Stimulated activated naive CD8-positive, alpha-beta T cell treated with anti-CD3 and anti-CD28 coated beads, Interleukin-15, Interleukin-2, amounts not matched to agents 100 ng/mL and 50 ng/mL, for 24 hours (primary cell): ENCODE data around the gene BCL7B.

Source experiments
- H3K27ac Mint-ChIP-seq: one replicate; pipeline ENCODE4 v1.8.0; 2021; ENCODE audit warnings: mild to moderate bottlenecking, mixed read lengths
- H3K27me3 Mint-ChIP-seq: one replicate; pipeline ENCODE4 v1.8.0; 2021; ENCODE audit warnings: mixed read lengths
- H3K36me3 Mint-ChIP-seq: one replicate; pipeline ENCODE4 v1.8.0; 2021; ENCODE audit warnings: low read depth, mixed read lengths
- H3K4me1 Mint-ChIP-seq: one replicate; pipeline ENCODE4 v1.8.0; 2021; ENCODE audit warnings: low read depth, mixed read lengths
- H3K4me3 Mint-ChIP-seq: one replicate; pipeline ENCODE4 v1.8.0; 2021; ENCODE audit warnings: mild to moderate bottlenecking, mixed read lengths
- H3K9me3 Mint-ChIP-seq: one replicate; pipeline ENCODE4 v1.8.0; 2021; ENCODE audit warnings: mixed read lengths

The BCL7B gene

GRCh38 chr7:73557397-73558257, at the start of gene BCL7B:
Gene BCL7B (minus strand): TSS chr7:73557690. CDS start chr7:73557578, 112 bp downstream.
- Mint-ChIP-seq H3K27me3 (no peaks in the 10 kb centered on the region), H3K4me1 (peaks cover 43% of the 10 kb centered on the region), H3K4me3 (peak within 1 kb of the TSS; percentile 95), H3K36me3 (peaks cover 13% of the 10 kb centered on the region), H3K27ac (peak within 1 kb of the TSS; percentile 96), H3K9me3 (no peaks in the 10 kb centered on the region)

GRCh38 chr7:73605601-73606220, 48.2 kb upstream of the BCL7B start:
- H3K27ac Mint-ChIP-seq, result no peak overlapping the region
- no peaks in the 10 kb centered on the region for H3K9me3 Mint-ChIP-seq
- H3K36me3 Mint-ChIP-seq, result no peaks in the 10 kb centered on the region
- H3K4me3 Mint-ChIP-seq, result no peak overlapping the region
- no peaks in the 10 kb centered on the region for H3K4me1 Mint-ChIP-seq
- peaks cover 7% of the 10 kb centered on the region for H3K27me3 Mint-ChIP-seq

- peaks cover 3% of the 10 kb centered on the region for H3K27me3 Mint-ChIP-seq
- H3K4me1 Mint-ChIP-seq, result no peaks in the 10 kb centered on the region
- H3K36me3 Mint-ChIP-seq, result no peaks in the 10 kb centered on the region
- no peak overlapping the region for H3K4me3 Mint-ChIP-seq
- H3K9me3 Mint-ChIP-seq, result no peaks in the 10 kb centered on the region
- H3K27ac Mint-ChIP-seq, result no peak overlapping the region
Observed at GRCh38 chr7:73602721-73603651, 45.5 kb upstream of the BCL7B start.

- peaks cover 6% of the 10 kb centered on the region for H3K27me3 Mint-ChIP-seq
- no peak overlapping the region for H3K4me3 Mint-ChIP-seq
- H3K36me3 Mint-ChIP-seq, result no peaks in the 10 kb centered on the region
- no peaks in the 10 kb centered on the region for H3K9me3 Mint-ChIP-seq
- H3K4me1 Mint-ChIP-seq, result no peaks in the 10 kb centered on the region
- H3K27ac Mint-ChIP-seq, result no peak overlapping the region
Observed at GRCh38 chr7:73599916-73600315, 42.4 kb upstream of the BCL7B start.

- no peaks in the 10 kb centered on the region for H3K9me3 Mint-ChIP-seq
- no peaks in the 10 kb centered on the region for H3K4me1 Mint-ChIP-seq
Observed at GRCh38 chr7:73599151-73599882, 41.8 kb upstream of the BCL7B start.

GRCh38 chr7:73597978-73598782, 40.7 kb upstream of the BCL7B start:
- H3K36me3 Mint-ChIP-seq, result no peaks in the 10 kb centered on the region
- no peak overlapping the region for H3K27ac Mint-ChIP-seq

More at GRCh38 chr7:73599151-73599882, 41.8 kb upstream of the BCL7B start:
- no peak overlapping the region for H3K27ac Mint-ChIP-seq
- H3K27me3 Mint-ChIP-seq, result peaks cover 6% of the 10 kb centered on the region
- no peaks in the 10 kb centered on the region for H3K36me3 Mint-ChIP-seq
- H3K4me3 Mint-ChIP-seq, result no peak overlapping the region

GRCh38 chr7:73596191-73597065, 38.9 kb upstream of the BCL7B start:
- peaks cover 6% of the 10 kb centered on the region for H3K27me3 Mint-ChIP-seq
- no peak overlapping the region for H3K27ac Mint-ChIP-seq
- H3K4me1 Mint-ChIP-seq, result no peaks in the 10 kb centered on the region
- H3K4me3 Mint-ChIP-seq, result no peak overlapping the region
- no peaks in the 10 kb centered on the region for H3K9me3 Mint-ChIP-seq
- H3K36me3 Mint-ChIP-seq, result no peaks in the 10 kb centered on the region

More at GRCh38 chr7:73597978-73598782, 40.7 kb upstream of the BCL7B start:
- no peaks in the 10 kb centered on the region for H3K9me3 Mint-ChIP-seq
- H3K27me3 Mint-ChIP-seq, result peaks cover 6% of the 10 kb centered on the region
- no peaks in the 10 kb centered on the region for H3K4me1 Mint-ChIP-seq
- H3K4me3 Mint-ChIP-seq, result no peak overlapping the region

GRCh38 chr7:73595358-73595757, 37.9 kb upstream of the BCL7B start:
- H3K4me1 Mint-ChIP-seq, result no peaks in the 10 kb centered on the region
- no peaks in the 10 kb centered on the region for H3K36me3 Mint-ChIP-seq
- H3K9me3 Mint-ChIP-seq, result no peaks in the 10 kb centered on the region
- H3K27me3 Mint-ChIP-seq, result peaks cover 6% of the 10 kb centered on the region
- H3K27ac Mint-ChIP-seq, result no peak overlapping the region
- H3K4me3 Mint-ChIP-seq, result no peak overlapping the region

- peaks cover 6% of the 10 kb centered on the region for H3K27me3 Mint-ChIP-seq
- no peaks in the 10 kb centered on the region for H3K36me3 Mint-ChIP-seq
- H3K4me3 Mint-ChIP-seq, result no peak overlapping the region
- no peaks in the 10 kb centered on the region for H3K9me3 Mint-ChIP-seq
- H3K4me1 Mint-ChIP-seq, result no peaks in the 10 kb centered on the region
- H3K27ac Mint-ChIP-seq, result no peak overlapping the region
Observed at GRCh38 chr7:73593207-73594045, 35.9 kb upstream of the BCL7B start.

- Mint-ChIP-seq H3K9me3 (no peaks in the 10 kb centered on the region), H3K36me3 (no peaks in the 10 kb centered on the region), H3K4me3 (no peak overlapping the region), H3K4me1 (peaks cover 6% of the 10 kb centered on the region), H3K27ac (no peak overlapping the region), H3K27me3 (no peaks in the 10 kb centered on the region)
Observed at GRCh38 chr7:73586911-73587310, 29.4 kb upstream of the BCL7B start.

- H3K4me3 Mint-ChIP-seq, result no peak overlapping the region
- H3K4me1 Mint-ChIP-seq, result peaks cover 9% of the 10 kb centered on the region
- H3K9me3 Mint-ChIP-seq, result no peaks in the 10 kb centered on the region
- no peaks in the 10 kb centered on the region for H3K27me3 Mint-ChIP-seq
- H3K36me3 Mint-ChIP-seq, result no peaks in the 10 kb centered on the region
- no peak overlapping the region for H3K27ac Mint-ChIP-seq
Observed at GRCh38 chr7:73585196-73585595, 27.7 kb upstream of the BCL7B start.

- Mint-ChIP-seq H3K27ac (no peak overlapping the region), H3K4me1 (peaks cover 18% of the 10 kb centered on the region), H3K27me3 (no peaks in the 10 kb centered on the region)
Observed at GRCh38 chr7:73582664-73583202, 25.2 kb upstream of the BCL7B start.

More at GRCh38 chr7:73582664-73583202, 25.2 kb upstream of the BCL7B start:
- Mint-ChIP-seq H3K36me3 (no peaks in the 10 kb centered on the region), H3K4me3 (no peak overlapping the region), H3K9me3 (no peaks in the 10 kb centered on the region)
